GM18519 (cell line): Measurements from ENCODE around the gene GCSH.

Source experiments
- ATAC-seq: cut with Tn5 transposase; IDR thresholded peaks from one replicate; pipeline ENCODE4 v1.9.1; 2021; ENCODE audit warnings: mild to moderate bottlenecking, moderate library complexity; ENCODE audit not compliant: unreplicated experiment, low FRiP score

The GCSH gene

GRCh38 chr16:81061307-81061640 is 34.9 kb downstream of the GCSH start:
- ATAC-seq, result no peak

GRCh38 chr16:81060576-81061306 is 35.5 kb downstream of the GCSH start:
- no peak for ATAC-seq

GRCh38 chr16:81053761-81054160 is 42.4 kb downstream of the GCSH start:
- no peak for ATAC-seq

- ATAC-seq, result no peak
Measured at GRCh38 chr16:81042821-81043220, 53.4 kb downstream of the GCSH start.

GRCh38 chr16:81041696-81042095 is 54.5 kb downstream of the GCSH start:
- no peak for ATAC-seq

- no peak for ATAC-seq
Measured at GRCh38 chr16:81040842-81041241, 55.4 kb downstream of the GCSH start.

GRCh38 chr16:81040131-81040530 is 56.1 kb downstream of the GCSH start:
- ATAC-seq, result no peak

- no peak for ATAC-seq
Measured at GRCh38 chr16:81036751-81037350, 59.3 kb downstream of the GCSH start.

- peak; percentile 32 for ATAC-seq
Measured at GRCh38 chr16:81035975-81036750, 60.0 kb downstream of the GCSH start.

- peak; percentile 84 for ATAC-seq
Measured at GRCh38 chr16:81035398-81035974, 60.7 kb downstream of the GCSH start, which contains the start of gene ATMIN. ATMIN (plus strand) TSS chr16:81035842; CDS start chr16:81035871, 29 bp downstream.
